ENCODE data around the gene SLC23A3. TPM values are rescaled to one million over a fixed set of nuclear protein-coding genes. Genes with fewer than 3 reads are reported as not detected.

SLC23A3 gene
- polyA plus RNA-seq, 3 donors, result 1.1 TPM; not detected in 2

DNA sequence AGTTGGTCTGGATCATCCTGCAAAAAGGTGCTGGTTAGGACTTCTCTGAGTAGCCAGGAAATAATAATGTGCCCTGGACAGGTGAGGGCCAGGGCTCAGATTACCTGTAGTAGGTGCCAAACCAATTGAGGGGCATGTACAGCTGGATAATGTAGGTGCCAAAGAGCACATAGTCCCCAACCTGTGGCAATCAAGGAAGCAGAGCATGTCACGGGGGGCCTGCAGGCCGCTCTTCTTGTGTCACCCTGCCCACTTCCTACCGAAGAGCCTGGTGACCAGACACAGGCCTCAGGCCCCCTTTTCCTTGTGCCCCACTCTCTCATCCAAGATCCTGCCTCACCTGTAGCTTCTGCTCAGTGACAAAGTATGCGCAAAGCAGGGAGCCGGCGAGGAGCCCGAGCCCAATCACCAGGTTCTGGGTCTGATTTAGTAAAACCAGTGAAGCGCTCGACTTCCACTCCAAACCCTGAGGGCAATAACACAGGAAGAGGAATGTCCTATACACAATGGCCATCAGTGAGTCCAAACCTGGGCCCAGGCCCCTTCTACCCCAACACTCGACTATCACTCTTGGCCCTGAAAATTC lies 43.8 kb upstream of the SLC23A3 start:
- peaks cover 41 to 42% of the 10 kb centered on the region in 2 donors for H3K36me3 Mint-ChIP-seq
- TF ChIP-seq, protein P1, sequence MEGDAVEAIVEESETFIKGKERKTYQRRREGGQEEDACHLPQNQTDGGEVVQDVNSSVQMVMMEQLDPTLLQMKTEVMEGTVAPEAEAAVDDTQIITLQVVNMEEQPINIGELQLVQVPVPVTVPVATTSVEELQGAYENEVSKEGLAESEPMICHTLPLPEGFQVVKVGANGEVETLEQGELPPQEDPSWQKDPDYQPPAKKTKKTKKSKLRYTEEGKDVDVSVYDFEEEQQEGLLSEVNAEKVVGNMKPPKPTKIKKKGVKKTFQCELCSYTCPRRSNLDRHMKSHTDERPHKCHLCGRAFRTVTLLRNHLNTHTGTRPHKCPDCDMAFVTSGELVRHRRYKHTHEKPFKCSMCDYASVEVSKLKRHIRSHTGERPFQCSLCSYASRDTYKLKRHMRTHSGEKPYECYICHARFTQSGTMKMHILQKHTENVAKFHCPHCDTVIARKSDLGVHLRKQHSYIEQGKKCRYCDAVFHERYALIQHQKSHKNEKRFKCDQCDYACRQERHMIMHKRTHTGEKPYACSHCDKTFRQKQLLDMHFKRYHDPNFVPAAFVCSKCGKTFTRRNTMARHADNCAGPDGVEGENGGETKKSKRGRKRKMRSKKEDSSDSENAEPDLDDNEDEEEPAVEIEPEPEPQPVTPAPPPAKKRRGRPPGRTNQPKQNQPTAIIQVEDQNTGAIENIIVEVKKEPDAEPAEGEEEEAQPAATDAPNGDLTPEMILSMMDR (IDR thresholded peaks at IDR 0.05), result no peak
- H3K27ac ChIP-seq (ENCODE audit: low read depth in 1 of 2, low read length in 2 of 2), result no peak overlapping the region
- peaks cover 10 to 19% (median 19%) of the 10 kb centered on the region in 3 donors for H3K27me3 Mint-ChIP-seq (ENCODE audit: low read depth in 3 of 3)
- no peak overlapping the region for H3K27ac Mint-ChIP-seq
- no peak overlapping the region for H3K4me3 Mint-ChIP-seq
- peaks cover 36% of the 10 kb centered on the region for H3K4me1 Mint-ChIP-seq
- H3K36me3 ChIP-seq (replicated peaks in 1 of 2; ENCODE audit: control insufficient read depth in 1 of 2, insufficient read depth in 2 of 2, low read length in 2 of 2), result peaks cover 6 to 21% of the 10 kb centered on the region in 2 donors
- H3K79me2 ChIP-seq (ENCODE audit: insufficient read depth, low read length), result no peaks in the 10 kb centered on the region
- WGBS (ENCODE audit: insufficient coverage), result 71% methylated on average over 5 of the region's 10 CpGs
- no peak overlapping the region for H2AFZ ChIP-seq (ENCODE audit: insufficient read depth, low read depth, low read length, poor library complexity, severe bottlenecking)
- H3K9ac ChIP-seq (ENCODE audit: insufficient read depth, low read length, poor library complexity, severe bottlenecking), result no peak overlapping the region
- H3K4me3 ChIP-seq (replicated peaks in 1 of 3; ENCODE audit: low read depth in 2 of 3, low read length in 3 of 3), result no peak overlapping the region
- peaks cover 6% of the 10 kb centered on the region for H4K20me1 ChIP-seq (ENCODE audit: insufficient read depth, low read length)
- no peak for DNase-seq
- H3K27me3 ChIP-seq (ENCODE audit: control insufficient read depth in 2 of 2, insufficient read depth in 2 of 2, low read length in 2 of 2), result peaks cover 0 to 9% of the 10 kb centered on the region in 2 donors
- H3K4me2 ChIP-seq (replicated peaks; ENCODE audit: extremely low read depth, low read length, poor library complexity, severe bottlenecking), result no peak overlapping the region
- no peaks in the 10 kb centered on the region for H3K9me3 ChIP-seq (replicated peaks in 1 of 2; ENCODE audit: control insufficient read depth in 1 of 2, insufficient read depth in 1 of 2, low read length in 2 of 2)
- H3K4me1 ChIP-seq (ENCODE audit: control insufficient read depth in 1 of 2, insufficient read depth in 2 of 2, low read length in 2 of 2), result peaks cover 20 to 22% of the 10 kb centered on the region in 2 donors
- peaks cover 0 to 2% (median 0%) of the 10 kb centered on the region in 7 donors for H3K9me3 Mint-ChIP-seq
- intact Hi-C loops (cut with micrococcal nuclease), result loop anchor here in 1 of 2 donors (5.0 kb wide), 1 partner anchor 51 kb away; the partner anchor contains the start of gene NHEJ1

DNA sequence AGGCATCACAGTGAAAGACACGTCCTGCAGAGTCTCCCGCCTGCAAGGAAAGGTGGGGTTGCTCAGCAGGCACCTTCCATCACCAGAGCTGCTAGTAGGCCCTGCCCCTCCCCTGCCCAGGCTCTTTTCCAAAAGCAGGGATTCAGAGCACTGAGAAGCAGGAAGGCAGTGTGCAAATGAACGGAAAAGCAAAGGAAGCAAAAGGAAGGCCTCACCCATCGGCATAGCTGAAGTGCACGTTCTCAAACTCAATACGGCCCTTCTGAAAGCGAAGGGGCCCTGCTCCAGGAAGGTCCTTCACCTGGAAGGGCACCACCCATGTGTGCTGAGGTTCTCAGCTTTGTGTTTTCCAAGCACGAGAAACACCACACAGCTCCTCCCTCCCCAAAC lies 43.2 kb upstream of the SLC23A3 start:
- H3K4me2 ChIP-seq (replicated peaks; ENCODE audit: extremely low read depth, low read length, poor library complexity, severe bottlenecking), result no peak overlapping the region
- H3K27ac ChIP-seq (ENCODE audit: low read depth in 1 of 2, low read length in 2 of 2), result no peak overlapping the region
- no peak overlapping the region for H3K9ac ChIP-seq (ENCODE audit: insufficient read depth, low read length, poor library complexity, severe bottlenecking)
- H3K36me3 ChIP-seq (replicated peaks in 1 of 2; ENCODE audit: control insufficient read depth in 1 of 2, insufficient read depth in 2 of 2, low read length in 2 of 2), result peaks cover 11 to 27% of the 10 kb centered on the region in 2 donors
- WGBS (ENCODE audit: insufficient coverage), result 97% methylated on average over 6 of the region's 8 CpGs
- TF ChIP-seq, protein P1 (IDR thresholded peaks at IDR 0.05), result no peak
- Mint-ChIP-seq H3K4me1 (peaks cover 38% of the 10 kb centered on the region), H3K36me3 (peaks cover 47 to 48% of the 10 kb centered on the region in 2 donors), H3K4me3 (no peak overlapping the region), H3K27ac (peak overlapping the region in 1 of 7 donors; percentile 55), H3K9me3 (peaks cover 0 to 2% (median 0%) of the 10 kb centered on the region in 7 donors), H3K27me3 (ENCODE audit: low read depth in 3 of 3) (peaks cover 10 to 19% (median 19%) of the 10 kb centered on the region in 3 donors)
- no peaks in the 10 kb centered on the region for H3K9me3 ChIP-seq (replicated peaks in 1 of 2; ENCODE audit: control insufficient read depth in 1 of 2, insufficient read depth in 1 of 2, low read length in 2 of 2)
- no peaks in the 10 kb centered on the region for H3K79me2 ChIP-seq (ENCODE audit: insufficient read depth, low read length)
- peaks cover 15 to 20% of the 10 kb centered on the region in 2 donors for H3K4me1 ChIP-seq (ENCODE audit: control insufficient read depth in 1 of 2, insufficient read depth in 2 of 2, low read length in 2 of 2)
- no peak overlapping the region for H2AFZ ChIP-seq (ENCODE audit: insufficient read depth, low read depth, low read length, poor library complexity, severe bottlenecking)
- intact Hi-C loops (cut with micrococcal nuclease), result loop anchor here in 1 of 2 donors (5.0 kb wide), 1 partner anchor 51 kb away; the partner anchor contains the start of gene NHEJ1
- H4K20me1 ChIP-seq (ENCODE audit: insufficient read depth, low read length), result peaks cover 3% of the 10 kb centered on the region
- no peak overlapping the region for H3K4me3 ChIP-seq (replicated peaks in 1 of 3; ENCODE audit: low read depth in 2 of 3, low read length in 3 of 3)
- H3K27me3 ChIP-seq (ENCODE audit: control insufficient read depth in 2 of 2, insufficient read depth in 2 of 2, low read length in 2 of 2), result peaks cover 0 to 9% of the 10 kb centered on the region in 2 donors
- no peak for DNase-seq
